ENCODE data around the gene CAPN5. TPM values are rescaled to one million over a fixed set of nuclear protein-coding genes. Genes with fewer than 3 reads are reported as not detected.
A peak's percentile ranks its signal among the peaks of the same experiment; 100 is the strongest.
"Not testable (repeated sequence)": the region's sequence is repeated elsewhere in the genome, so short reads cannot be mapped to it uniquely, and the experiment has no call there.

The CAPN5 gene
- total and polyA plus RNA-seq, 2 experiments from 2014 or later: 25.2 to 28.8 TPM

GRCh38 chr11:77046060-77046501 lies 20.7 kb upstream of the CAPN5 start:
- H3K4me3 ChIP-seq: no peak overlapping the region
- no peaks in the 10 kb centered on the region for H3K9me2 ChIP-seq (replicated peaks; ENCODE audit: insufficient read depth)
- 5% methylated on average over 34 of the region's 39 CpGs for WGBS (ENCODE audit: low lambda C conversion rate, missing lambda C conversion rate)
- peak; percentile 84 for DNase-seq (ENCODE audit: low spot score)
- no peak overlapping the region for H3K27ac ChIP-seq
- peak; percentile 84 for TF ChIP-seq CTCF (IDR thresholded peaks at IDR 0.05; ENCODE audit: poor library complexity)
- TF ChIP-seq EZH2phosphoT487 (IDR thresholded peaks at IDR 0.05; ENCODE audit: low read depth, severe bottlenecking, unreplicated experiment): no peak
- TF ChIP-seq EZH2 (IDR thresholded peaks at IDR 0.05; ENCODE audit: borderline replicate concordance): no peak
- peak overlapping the region; percentile 74 for H3K4me2 ChIP-seq
- no peaks in the 10 kb centered on the region for H3K79me2 ChIP-seq
- H3K9me3 ChIP-seq (ENCODE audit: low read depth): no peaks in the 10 kb centered on the region
- H3K27me3 ChIP-seq: peaks cover 6% of the 10 kb centered on the region
- no peaks in the 10 kb centered on the region for H3K36me3 ChIP-seq (replicated peaks; ENCODE audit: insufficient read depth, low read depth)
- H4K20me1 ChIP-seq (ENCODE audit: insufficient read depth, poor library complexity, severe bottlenecking): no peaks in the 10 kb centered on the region
- no peaks in the 10 kb centered on the region for H3K4me1 ChIP-seq (ENCODE audit: insufficient read depth)
- H2AFZ ChIP-seq: peak overlapping the region; percentile 26

GRCh38 chr11:77047007-77047927 lies 19.5 kb upstream of the CAPN5 start:
- no peaks in the 10 kb centered on the region for H3K9me3 ChIP-seq (ENCODE audit: low read depth)
- 16% methylated on average over 15 of the region's 15 CpGs for WGBS (ENCODE audit: low lambda C conversion rate, missing lambda C conversion rate)
- peak overlapping the region; percentile 72 for H3K4me2 ChIP-seq
- no peaks in the 10 kb centered on the region for H3K79me2 ChIP-seq
- TF ChIP-seq CTCF (IDR thresholded peaks at IDR 0.05; ENCODE audit: poor library complexity): peak; percentile 76
- no peak for TF ChIP-seq EZH2 (IDR thresholded peaks at IDR 0.05; ENCODE audit: borderline replicate concordance)
- no peaks in the 10 kb centered on the region for H3K9me2 ChIP-seq (replicated peaks; ENCODE audit: insufficient read depth)
- peaks cover 6% of the 10 kb centered on the region for H3K27me3 ChIP-seq
- H3K27ac ChIP-seq: peak overlapping the region; percentile 5
- no peaks in the 10 kb centered on the region for H3K36me3 ChIP-seq (replicated peaks; ENCODE audit: insufficient read depth, low read depth)
- peak overlapping the region; percentile 31 for H2AFZ ChIP-seq
- H3K4me3 ChIP-seq: peak overlapping the region; percentile 13
- H4K20me1 ChIP-seq (ENCODE audit: insufficient read depth, poor library complexity, severe bottlenecking): no peaks in the 10 kb centered on the region
- no peaks in the 10 kb centered on the region for H3K4me1 ChIP-seq (ENCODE audit: insufficient read depth)
- DNase-seq (ENCODE audit: low spot score): peak; percentile 93

GRCh38 chr11:77047928-77048446 lies 18.8 kb upstream of the CAPN5 start:
- H3K4me2 ChIP-seq; H3K27ac ChIP-seq; H3K9me2 ChIP-seq (replicated peaks; ENCODE audit: insufficient read depth); H3K4me3 ChIP-seq; H2AFZ ChIP-seq; H3K79me2 ChIP-seq; DNase-seq (ENCODE audit: low spot score); H4K20me1 ChIP-seq (ENCODE audit: insufficient read depth, poor library complexity, severe bottlenecking); H3K9me3 ChIP-seq (ENCODE audit: low read depth); H3K4me1 ChIP-seq (ENCODE audit: insufficient read depth); H3K27me3 ChIP-seq; H3K36me3 ChIP-seq (replicated peaks; ENCODE audit: insufficient read depth, low read depth): not testable (repeated sequence)
- 74% methylated on average over 7 of the region's 7 CpGs for WGBS (ENCODE audit: low lambda C conversion rate, missing lambda C conversion rate)

- Histone ChIP-seq H3K4me1 (ENCODE audit: insufficient read depth) (no peaks in the 10 kb centered on the region), H3K27ac (no peak overlapping the region), H3K4me2 (no peak overlapping the region), H3K79me2 (no peaks in the 10 kb centered on the region), H3K4me3 (no peak overlapping the region), H2AFZ (no peak overlapping the region), H3K36me3 (replicated peaks; ENCODE audit: insufficient read depth, low read depth) (no peaks in the 10 kb centered on the region), H3K27me3 (peaks cover 6% of the 10 kb centered on the region), H4K20me1 (ENCODE audit: insufficient read depth, poor library complexity, severe bottlenecking) (no peaks in the 10 kb centered on the region), H3K9me3 (ENCODE audit: low read depth) (no peaks in the 10 kb centered on the region), H3K9me2 (replicated peaks; ENCODE audit: insufficient read depth) (no peaks in the 10 kb centered on the region)
- TF ChIP-seq EZH2phosphoT487 (IDR thresholded peaks at IDR 0.05; ENCODE audit: low read depth, severe bottlenecking, unreplicated experiment) (no peak), EZH2 (IDR thresholded peaks at IDR 0.05; ENCODE audit: borderline replicate concordance) (no peak), CTCF (IDR thresholded peaks at IDR 0.05; ENCODE audit: poor library complexity) (no peak)
- WGBS (ENCODE audit: low lambda C conversion rate, missing lambda C conversion rate): 85% methylated on average over 6 of the region's 6 CpGs
- no peak for DNase-seq (ENCODE audit: low spot score)
Measured at GRCh38 chr11:77049026-77049425, 17.7 kb upstream of the CAPN5 start.
